Right cardiac atrium (tissue), 5 donors: ENCODE data around the gene CTNNA3. TPM values are rescaled to one million over a fixed set of nuclear protein-coding genes. Genes with fewer than 3 reads are reported as not detected.

Experiments used
- ATAC-seq, 2 donors: fragments of 200-7000 bp; cut with Tn5 transposase; one replicate each; pipeline versions ENCODE4 v1.8.0 to v1.9.1; 2020; ENCODE audit warnings: moderate library complexity in 2 of 2, mild to moderate bottlenecking in 1 of 2
- DNase-seq, 3 donors: peaks; one replicate each; pipeline ENCODE4 v3.0.0-alpha.2; 2020
- H3K27ac ChIP-seq: one replicate; pipeline ENCODE4 v1.5.1; 2013; ENCODE audit warnings: mild to moderate bottlenecking, low read length, control low read depth, moderate library complexity
- H3K27me3 ChIP-seq: one replicate; pipeline ENCODE4 v1.6.1; 2013; ENCODE audit not compliant: control insufficient read depth, insufficient read depth
- H3K4me1 ChIP-seq: one replicate; pipeline ENCODE4 v1.6.1; 2013; ENCODE audit warnings: low read length; ENCODE audit not compliant: control insufficient read depth, insufficient read depth
- H3K4me3 ChIP-seq: one replicate; pipeline ENCODE4 v1.5.1; 2013; ENCODE audit warnings: low read length, control low read depth
- H3K9me3 ChIP-seq: one replicate; pipeline ENCODE4 v1.6.1; 2013; ENCODE audit warnings: low read length; ENCODE audit not compliant: control insufficient read depth
- WGBS: extraction: QIAGEN DNeasy Blood & Tissue Kit; methylation state at CpG from one replicate; pipeline ENCODE4 v1.1.7; 2013; 5-methylcytosine and 5-hydroxymethylcytosine counted together
- intact Hi-C, 4 donors: fragments of 100-400 bp; cut with DNase I; formaldehyde crosslinking; loops; one replicate each; pipeline versions ENCODE4 v1.11.0 to v1.14.0; 2022 to 2023
- polyA plus RNA-seq: library from polyadenylated mRNA; stranded (reverse); fragments of 200-250 nt; gene quantifications from one replicate; pipeline ENCODE4 v1.2.3, GENCODE V29; 2013
- total RNA-seq, 4 donors: library from RNA; stranded (reverse); fragmentation: NEBNext Ultra II Directional; extraction: Animal tissue kit (Norgen Biotek cat#: 25700); gene quantifications; one replicate each; pipeline ENCODE4 v1.2.1, GENCODE V29; 2021
- donor health status: healthy with polysubstance abuse.
- donor health status: DM: no; HTN: yes; CAD: no.
- donor health status: DM: no; HTN: no; CAD: no.
- donor health status: DM: no; HTN: yes; CAD: no; lungs with severe emphysema.
- donor health status: DM: yes; HTN: yes; CAD: no.

The CTNNA3 gene
- total and polyA plus RNA-seq, 5 donors = 4.5 to 81.7 (median 67.7) TPM

DNA sequence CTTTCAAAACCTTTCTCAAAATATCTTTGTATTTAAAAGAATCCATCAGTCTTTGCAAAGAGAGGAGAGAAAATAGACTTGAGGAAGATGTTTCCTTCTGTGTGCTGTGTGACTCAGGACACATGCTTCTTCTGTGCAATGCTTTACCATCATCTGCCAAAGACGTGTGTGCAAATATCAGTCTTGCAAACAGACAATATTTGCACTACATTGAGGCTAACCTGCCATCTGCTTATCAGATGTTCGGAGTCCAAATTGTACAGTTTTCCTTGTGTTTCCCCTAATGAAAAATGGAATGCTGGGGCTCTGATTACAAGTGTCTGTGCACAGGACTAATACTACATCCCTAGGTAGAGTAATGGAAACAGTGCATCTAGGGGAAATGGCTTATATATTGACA is 1123.3 kb downstream of the CTNNA3 start:
- no peak for ATAC-seq
- H3K27ac ChIP-seq = no peak overlapping the region
- H3K4me1 ChIP-seq = no peaks in the 10 kb centered on the region
- intact Hi-C loops = no loop called here
- no peaks in the 10 kb centered on the region for H3K9me3 ChIP-seq
- DNase-seq = no peak
- no peak overlapping the region for H3K4me3 ChIP-seq
- H3K27me3 ChIP-seq = no peaks in the 10 kb centered on the region
- 78% methylated on average over 2 of the region's 2 CpGs for WGBS

DNA sequence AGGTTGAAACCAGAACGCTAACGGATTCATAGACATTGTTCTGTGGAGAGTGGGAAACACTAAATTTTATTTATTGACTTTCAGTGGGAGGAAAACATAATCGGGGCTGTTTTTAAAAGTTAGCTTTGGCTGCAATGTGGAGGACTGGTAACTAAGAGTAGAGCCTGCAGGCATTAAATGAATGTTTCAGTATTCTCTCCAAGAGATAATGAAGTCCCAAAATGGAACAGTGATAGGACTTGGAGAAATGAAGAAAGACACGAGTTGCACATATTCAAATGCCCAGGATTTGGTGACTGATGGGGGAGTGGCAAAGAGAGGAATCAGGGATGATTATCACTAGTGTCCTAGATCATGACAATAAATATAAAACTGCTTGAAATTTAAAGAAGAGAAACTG is 1130.0 kb downstream of the CTNNA3 start:
- Histone ChIP-seq H3K27me3 (no peaks in the 10 kb centered on the region), H3K4me1 (no peaks in the 10 kb centered on the region), H3K27ac (no peak overlapping the region), H3K4me3 (no peak overlapping the region), H3K9me3 (no peaks in the 10 kb centered on the region)
- DNase-seq = no peak
- intact Hi-C loops = no loop called here
- ATAC-seq = no peak
- WGBS = 47% methylated on average over 4 of the region's 4 CpGs

DNA sequence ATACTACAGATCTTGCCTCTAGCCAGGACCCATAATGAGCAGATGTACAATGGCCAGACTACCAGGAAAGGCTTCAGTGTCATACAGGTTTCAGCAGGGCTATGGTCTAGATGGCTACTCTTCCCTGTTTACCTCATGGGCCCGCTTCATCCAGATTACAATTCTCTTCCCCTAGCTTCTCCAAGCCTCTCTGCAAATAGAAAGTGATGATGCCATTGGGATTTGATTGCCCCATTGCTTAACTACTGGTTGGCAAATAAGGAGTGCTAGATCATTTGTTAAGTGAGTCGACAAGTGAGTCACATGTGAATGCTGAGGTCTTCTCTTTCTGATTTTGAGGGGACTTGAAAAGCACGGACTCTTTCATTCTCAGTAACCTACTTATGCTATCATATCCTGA is 1131.7 kb downstream of the CTNNA3 start:
- Histone ChIP-seq H3K9me3 (no peaks in the 10 kb centered on the region), H3K4me1 (no peaks in the 10 kb centered on the region), H3K27ac (no peak overlapping the region), H3K27me3 (no peaks in the 10 kb centered on the region), H3K4me3 (no peak overlapping the region)
- 57% methylated on average over 3 of the region's 3 CpGs for WGBS
- no peak for DNase-seq
- intact Hi-C loops = no loop called here
- no peak for ATAC-seq

DNA sequence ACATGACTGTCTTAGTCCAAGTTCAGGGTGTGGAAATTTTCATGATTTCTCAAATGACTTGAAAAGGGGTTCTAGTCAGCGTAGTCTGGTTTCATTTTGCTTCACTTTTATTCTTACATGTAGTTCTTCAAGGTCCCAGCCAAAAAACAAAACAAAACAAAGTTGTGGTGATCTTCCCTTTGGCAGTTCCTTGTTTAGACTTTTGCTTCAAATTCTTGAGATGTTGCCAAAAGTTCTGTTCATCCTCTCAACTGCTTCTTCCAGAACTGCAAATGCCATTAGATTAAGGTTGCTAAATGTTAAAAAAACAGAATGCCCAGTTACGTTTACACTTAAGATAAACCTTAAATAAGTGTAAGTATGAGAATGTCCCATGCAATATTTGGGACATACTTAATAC is 1140.9 kb downstream of the CTNNA3 start:
- Histone ChIP-seq H3K4me3 (no peak overlapping the region), H3K9me3 (no peaks in the 10 kb centered on the region), H3K27ac (no peak overlapping the region), H3K27me3 (no peaks in the 10 kb centered on the region), H3K4me1 (no peaks in the 10 kb centered on the region)
- intact Hi-C loops = no loop called here
- WGBS = 35% methylated on average over 2 of the region's 2 CpGs
- DNase-seq = no peak
- ATAC-seq = no peak

DNA sequence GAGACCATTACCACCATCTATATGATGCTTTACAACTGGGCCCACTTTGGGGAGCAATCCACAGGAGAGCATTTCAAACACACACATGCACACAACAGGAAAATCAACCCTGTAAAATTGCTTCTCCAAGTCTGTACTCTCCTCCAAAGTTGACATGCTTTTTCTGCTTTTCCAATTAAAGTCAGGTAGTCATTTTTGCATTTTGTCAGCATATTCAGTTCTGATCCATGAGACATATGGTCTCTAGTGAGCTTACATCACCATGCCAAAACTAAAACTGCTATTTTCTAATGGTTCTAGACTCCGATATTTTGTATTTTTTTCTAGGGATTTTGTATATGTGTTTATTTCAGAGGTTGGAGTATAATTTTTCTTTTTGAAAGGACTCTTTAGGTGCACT is 1143.7 kb downstream of the CTNNA3 start:
- ATAC-seq = no peak
- no peak for DNase-seq
- Histone ChIP-seq H3K4me3 (no peak overlapping the region), H3K9me3 (no peaks in the 10 kb centered on the region), H3K27ac (no peak overlapping the region), H3K4me1 (no peaks in the 10 kb centered on the region), H3K27me3 (no peaks in the 10 kb centered on the region)
- intact Hi-C loops = no loop called here
- 87% methylated on average over 1 of the region's 1 CpG for WGBS

DNA sequence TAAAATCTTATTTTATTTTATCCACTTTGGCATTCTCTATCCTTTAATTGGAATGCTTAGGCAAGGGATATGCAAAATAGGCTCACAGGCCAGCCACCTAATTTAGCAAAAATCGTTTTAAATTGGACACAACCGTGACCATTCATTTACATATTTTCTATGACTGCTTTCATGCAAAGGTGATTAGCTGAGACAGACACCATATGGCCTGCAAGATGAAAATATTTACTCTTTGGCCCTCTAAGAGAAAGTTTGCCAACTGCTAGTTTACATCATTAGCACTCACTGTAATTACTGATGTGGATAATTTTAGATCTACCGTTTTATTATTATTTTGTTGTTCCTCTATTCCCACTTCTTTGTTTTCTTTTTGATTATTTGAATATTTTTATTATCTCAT is 1145.6 kb downstream of the CTNNA3 start:
- Histone ChIP-seq H3K4me1 (no peaks in the 10 kb centered on the region), H3K27ac (no peak overlapping the region), H3K4me3 (no peak overlapping the region), H3K9me3 (no peaks in the 10 kb centered on the region), H3K27me3 (no peaks in the 10 kb centered on the region)
- intact Hi-C loops = no loop called here
- 45% methylated on average over 3 of the region's 3 CpGs for WGBS
- no peak for DNase-seq
- ATAC-seq = no peak

DNA sequence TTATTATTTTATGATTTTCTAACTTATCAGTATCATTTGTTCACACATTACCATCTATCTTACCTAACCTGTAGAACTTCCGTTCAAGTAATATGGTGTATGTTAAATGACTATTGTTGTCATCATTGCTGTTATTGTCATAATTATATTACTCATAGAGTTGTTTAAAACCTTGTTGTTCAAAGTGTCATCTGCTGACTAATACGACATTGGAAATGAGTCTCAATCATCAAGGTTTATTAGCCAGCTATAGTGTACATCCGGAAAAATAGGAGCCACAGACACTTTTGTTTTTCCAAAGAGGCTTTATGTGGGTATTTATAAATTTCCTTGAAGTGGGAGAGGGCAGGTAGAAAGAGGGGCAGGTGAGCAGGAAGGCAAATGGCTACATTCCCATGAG is 1157.1 kb downstream of the CTNNA3 start:
- 74% methylated on average over 3 of the region's 3 CpGs for WGBS
- Histone ChIP-seq H3K4me1 (no peaks in the 10 kb centered on the region), H3K9me3 (no peaks in the 10 kb centered on the region), H3K27me3 (no peaks in the 10 kb centered on the region), H3K4me3 (no peak overlapping the region), H3K27ac (no peak overlapping the region)
- DNase-seq (no peak), ATAC-seq (no peak)
- intact Hi-C loops = no loop called here

DNA sequence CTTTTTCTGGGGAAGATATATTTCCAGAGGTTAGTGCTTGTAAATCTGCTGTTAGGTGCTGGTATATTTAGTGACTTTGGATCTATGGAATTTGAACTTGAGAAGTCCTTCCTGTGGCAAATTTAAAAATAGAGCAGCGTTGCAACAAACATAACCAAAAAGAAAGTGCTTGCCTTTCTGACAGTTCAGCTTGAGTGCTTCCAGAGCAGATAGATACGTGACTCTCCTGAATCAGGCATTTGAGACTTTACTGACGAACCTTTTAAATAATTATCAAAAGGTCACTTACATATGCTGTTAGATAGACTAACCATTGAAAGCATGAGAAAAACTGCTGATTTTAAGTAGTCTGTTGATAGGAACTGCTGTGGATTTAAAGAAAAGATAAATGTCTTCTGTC is 1157.6 kb downstream of the CTNNA3 start:
- H3K27ac ChIP-seq = no peak overlapping the region
- DNase-seq (no peak), ATAC-seq (no peak)
- H3K4me1 ChIP-seq = no peaks in the 10 kb centered on the region
- no peaks in the 10 kb centered on the region for H3K9me3 ChIP-seq
- intact Hi-C loops = no loop called here
- H3K4me3 ChIP-seq = no peak overlapping the region
- 25% methylated on average over 3 of the region's 3 CpGs for WGBS
- no peaks in the 10 kb centered on the region for H3K27me3 ChIP-seq

DNA sequence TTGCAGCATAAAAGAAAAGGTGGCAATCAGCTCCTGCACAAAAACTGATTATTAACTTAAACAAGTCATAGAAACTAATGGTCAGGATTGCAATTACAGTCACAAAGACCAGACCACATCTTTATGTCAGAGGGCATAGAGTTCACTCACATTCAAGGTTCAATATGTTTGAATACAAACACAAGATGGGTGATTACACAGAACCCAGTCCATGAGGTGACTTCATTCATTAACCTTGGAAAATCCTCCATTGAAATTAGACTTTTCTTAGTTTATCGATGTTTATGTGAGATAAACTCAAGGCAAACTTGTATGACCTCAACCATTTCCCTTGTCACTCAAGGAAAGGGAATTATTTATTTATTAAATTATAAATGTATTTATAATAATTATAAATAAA is 1158.8 kb downstream of the CTNNA3 start:
- 89% methylated on average over 1 of the region's 1 CpG for WGBS
- ATAC-seq (no peak), DNase-seq (no peak)
- Histone ChIP-seq H3K9me3 (no peaks in the 10 kb centered on the region), H3K27ac (no peak overlapping the region), H3K4me3 (no peak overlapping the region), H3K4me1 (no peaks in the 10 kb centered on the region), H3K27me3 (no peaks in the 10 kb centered on the region)
- intact Hi-C loops = no loop called here

DNA sequence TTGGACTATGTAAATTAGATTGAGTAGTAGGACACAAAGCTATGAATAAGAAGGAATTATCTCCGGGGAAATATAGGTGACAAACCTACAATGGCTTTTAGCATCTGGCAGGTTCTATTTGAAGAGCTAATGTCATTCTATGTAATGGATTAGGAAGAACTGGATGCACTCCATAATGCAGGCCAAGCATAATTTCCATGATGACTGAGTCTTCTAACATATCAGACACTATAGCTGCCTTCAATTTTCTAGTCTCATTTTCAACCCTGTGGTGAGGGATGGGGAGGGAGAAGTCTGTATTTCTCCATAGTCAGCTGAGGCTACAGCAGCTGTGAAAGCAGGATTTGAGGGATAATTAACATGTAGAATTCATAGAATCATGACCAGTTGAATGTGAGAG is 1160.6 kb downstream of the CTNNA3 start:
- no peaks in the 10 kb centered on the region for H3K27me3 ChIP-seq
- H3K9me3 ChIP-seq = no peaks in the 10 kb centered on the region
- H3K27ac ChIP-seq = no peak overlapping the region
- 79% methylated on average over 1 of the region's 1 CpG for WGBS
- DNase-seq (no peak), ATAC-seq (no peak)
- H3K4me3 ChIP-seq = no peak overlapping the region
- intact Hi-C loops = no loop called here
- no peaks in the 10 kb centered on the region for H3K4me1 ChIP-seq

DNA sequence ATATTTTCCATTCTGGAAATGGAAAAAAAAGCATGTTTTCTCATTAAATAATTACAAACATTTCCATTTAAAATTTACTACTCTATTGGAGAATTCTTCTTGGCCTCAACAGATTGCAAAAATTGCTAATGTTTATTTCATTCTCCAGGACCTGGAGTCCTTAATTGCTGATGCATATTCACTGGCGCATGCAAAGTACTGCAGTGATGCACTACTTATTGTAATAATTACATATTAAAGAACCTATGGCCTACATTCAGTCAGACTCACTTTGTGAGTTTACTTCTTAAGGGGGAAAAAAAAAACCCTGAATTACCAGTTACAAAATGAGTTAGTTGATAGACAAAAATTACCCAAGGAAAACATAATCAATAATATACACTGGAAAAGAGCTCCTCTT is 1161.1 kb downstream of the CTNNA3 start:
- H3K27ac ChIP-seq = no peak overlapping the region
- no peak overlapping the region for H3K4me3 ChIP-seq
- H3K4me1 ChIP-seq = no peaks in the 10 kb centered on the region
- ATAC-seq (no peak), DNase-seq (no peak)
- no peaks in the 10 kb centered on the region for H3K27me3 ChIP-seq
- no peaks in the 10 kb centered on the region for H3K9me3 ChIP-seq
- WGBS = 94% methylated on average over 1 of the region's 1 CpG
- intact Hi-C loops = no loop called here

DNA sequence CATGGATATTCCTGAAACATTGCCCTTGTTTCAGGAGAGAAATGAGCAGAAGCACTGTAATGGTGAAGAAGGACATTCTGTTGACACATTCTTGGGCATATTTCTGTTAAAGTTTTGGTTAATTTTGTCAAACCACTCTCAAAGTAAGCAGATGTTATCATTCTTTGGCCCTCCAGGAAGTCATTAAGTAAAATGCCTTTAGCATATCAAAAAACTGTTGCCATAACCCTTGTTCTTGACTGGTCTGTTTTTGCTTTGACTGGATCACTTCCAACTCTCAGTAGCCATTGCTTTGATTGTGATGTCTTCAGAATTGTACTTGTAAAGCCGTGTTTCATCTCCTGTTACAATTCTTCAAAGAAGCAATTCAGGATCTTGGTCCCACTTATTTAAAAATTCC is 1174.5 kb downstream of the CTNNA3 start:
- no peak overlapping the region for H3K4me3 ChIP-seq
- H3K4me1 ChIP-seq = no peaks in the 10 kb centered on the region
- intact Hi-C loops = no loop called here
- H3K9me3 ChIP-seq = no peaks in the 10 kb centered on the region
- ATAC-seq (no peak), DNase-seq (no peak)
- WGBS = 35% methylated on average over 1 of the region's 1 CpG
- no peaks in the 10 kb centered on the region for H3K27me3 ChIP-seq
- H3K27ac ChIP-seq = no peak overlapping the region
